Measurements from ENCODE around the gene FAM110A. TPM values are rescaled to one million over a fixed set of nuclear protein-coding genes. Genes with fewer than 3 reads are reported as not detected.
"Not testable (repeated sequence)": the region's sequence is repeated elsewhere in the genome, so short reads cannot be mapped to it uniquely, and the experiment has no call there.

FAM110A gene
- total RNA-seq, 1 donor from 2014 or later: 152 TPM

DNA sequence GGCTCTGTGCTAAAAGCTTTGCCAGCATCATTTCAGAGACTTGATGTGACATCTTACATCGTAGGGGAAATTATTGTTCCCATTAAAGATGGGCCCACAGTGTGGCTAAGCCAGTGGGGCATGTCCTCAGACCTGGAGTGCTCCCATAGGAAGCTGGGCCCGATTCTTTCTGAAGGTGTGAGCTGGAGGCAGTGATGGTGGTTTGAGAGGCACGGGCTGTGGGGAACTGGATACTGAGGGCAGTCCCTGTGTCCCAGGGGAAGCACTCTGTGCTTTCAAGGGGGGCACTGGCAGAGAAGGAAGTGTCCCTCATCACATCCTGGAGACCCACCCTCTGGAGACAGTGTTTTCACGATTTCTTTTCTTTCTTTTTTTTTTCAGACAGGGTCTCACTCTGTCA lies 8.6 kb upstream of the FAM110A start:
- no peak for DNase-seq
- peaks cover 46% of the 10 kb centered on the region for H3K4me1 Mint-ChIP-seq (ENCODE audit: low read depth, unreplicated experiment)
- H3K9me3 Mint-ChIP-seq (ENCODE audit: unreplicated experiment): peaks cover 16% of the 10 kb centered on the region
- TF ChIP-seq, protein P1, sequence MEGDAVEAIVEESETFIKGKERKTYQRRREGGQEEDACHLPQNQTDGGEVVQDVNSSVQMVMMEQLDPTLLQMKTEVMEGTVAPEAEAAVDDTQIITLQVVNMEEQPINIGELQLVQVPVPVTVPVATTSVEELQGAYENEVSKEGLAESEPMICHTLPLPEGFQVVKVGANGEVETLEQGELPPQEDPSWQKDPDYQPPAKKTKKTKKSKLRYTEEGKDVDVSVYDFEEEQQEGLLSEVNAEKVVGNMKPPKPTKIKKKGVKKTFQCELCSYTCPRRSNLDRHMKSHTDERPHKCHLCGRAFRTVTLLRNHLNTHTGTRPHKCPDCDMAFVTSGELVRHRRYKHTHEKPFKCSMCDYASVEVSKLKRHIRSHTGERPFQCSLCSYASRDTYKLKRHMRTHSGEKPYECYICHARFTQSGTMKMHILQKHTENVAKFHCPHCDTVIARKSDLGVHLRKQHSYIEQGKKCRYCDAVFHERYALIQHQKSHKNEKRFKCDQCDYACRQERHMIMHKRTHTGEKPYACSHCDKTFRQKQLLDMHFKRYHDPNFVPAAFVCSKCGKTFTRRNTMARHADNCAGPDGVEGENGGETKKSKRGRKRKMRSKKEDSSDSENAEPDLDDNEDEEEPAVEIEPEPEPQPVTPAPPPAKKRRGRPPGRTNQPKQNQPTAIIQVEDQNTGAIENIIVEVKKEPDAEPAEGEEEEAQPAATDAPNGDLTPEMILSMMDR (IDR thresholded peaks at IDR 0.05; ENCODE audit: partially characterized antibody, unreplicated experiment): no peak
- H3K27me3 Mint-ChIP-seq (ENCODE audit: unreplicated experiment): peaks cover 19% of the 10 kb centered on the region
- H3K4me3 Mint-ChIP-seq (ENCODE audit: unreplicated experiment): no peak overlapping the region
- H3K36me3 Mint-ChIP-seq (ENCODE audit: unreplicated experiment): peaks cover 10% of the 10 kb centered on the region
- peak overlapping the region; percentile 38 for H3K27ac Mint-ChIP-seq (ENCODE audit: unreplicated experiment)

DNA sequence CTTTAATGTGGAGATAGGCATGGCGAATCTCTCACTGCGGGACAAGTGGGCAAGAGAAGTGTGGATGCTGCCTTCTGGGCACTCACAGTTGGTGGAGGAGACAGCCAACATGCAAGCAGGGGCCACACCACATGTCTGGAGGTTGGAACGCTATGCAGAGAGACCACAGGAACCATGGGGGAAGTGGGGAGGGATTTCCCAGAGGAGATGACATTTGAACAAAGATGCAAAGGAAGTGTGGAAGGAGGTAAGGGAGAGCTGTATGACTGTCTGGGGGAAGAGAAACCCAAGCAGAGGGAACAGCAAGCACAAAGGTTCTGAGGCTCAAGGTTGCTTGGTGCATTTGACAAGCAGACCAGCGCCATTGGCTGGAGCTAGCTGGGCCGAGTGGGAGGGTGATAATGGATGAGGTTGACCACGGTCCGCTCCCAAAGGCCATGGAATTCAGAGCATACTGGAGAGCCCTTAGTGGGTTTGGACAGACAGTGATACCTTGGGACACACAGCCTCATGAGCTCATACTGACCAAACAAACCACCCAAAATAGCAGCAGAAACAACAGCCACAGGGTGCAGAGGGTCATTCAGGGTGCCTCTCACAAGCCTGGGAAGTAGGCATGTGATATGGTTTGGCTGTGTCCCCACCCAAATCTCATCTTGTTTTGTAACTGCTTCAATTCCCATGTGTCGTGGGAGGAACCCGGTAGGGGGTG lies 7.6 kb upstream of the FAM110A start:
- Mint-ChIP-seq H3K4me1 (ENCODE audit: low read depth, unreplicated experiment) (peaks cover 41% of the 10 kb centered on the region), H3K36me3 (ENCODE audit: unreplicated experiment) (peaks cover 10% of the 10 kb centered on the region), H3K9me3 (ENCODE audit: unreplicated experiment) (peaks cover 14% of the 10 kb centered on the region), H3K27me3 (ENCODE audit: unreplicated experiment) (peaks cover 15% of the 10 kb centered on the region), H3K27ac (ENCODE audit: unreplicated experiment) (peak overlapping the region; percentile 69), H3K4me3 (ENCODE audit: unreplicated experiment) (no peak overlapping the region)
- TF ChIP-seq, protein P1 (IDR thresholded peaks at IDR 0.05; ENCODE audit: partially characterized antibody, unreplicated experiment): no peak
- DNase-seq: no peak

DNA sequence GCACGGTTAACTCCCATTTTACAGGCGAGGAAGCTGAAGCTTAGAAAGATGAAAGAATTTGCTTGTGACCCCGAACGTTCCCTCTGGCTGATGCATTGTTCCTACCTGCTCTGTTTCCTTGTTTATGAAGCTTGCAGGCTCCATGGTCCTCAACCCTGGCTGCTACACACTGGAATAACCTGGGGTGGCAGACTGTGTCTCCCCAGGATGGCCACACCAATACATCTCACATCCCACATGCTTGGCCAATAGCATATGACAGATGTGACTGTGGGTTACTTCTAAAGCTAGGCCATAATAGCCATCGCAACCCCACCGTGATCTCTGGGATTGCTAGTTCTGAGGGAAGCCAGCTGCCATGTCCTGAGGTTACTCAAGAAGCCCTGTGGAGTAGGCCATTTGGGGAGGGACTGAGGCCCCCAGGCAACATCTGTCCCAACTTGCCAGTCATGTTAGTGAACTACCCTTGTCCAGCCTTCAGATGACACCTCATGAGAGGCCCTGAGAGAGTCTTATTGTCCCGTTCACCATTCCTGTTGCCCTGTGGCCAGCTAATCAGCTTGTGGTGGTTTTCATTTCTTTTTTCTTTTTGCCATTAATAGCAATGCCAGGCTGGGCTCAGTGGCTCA lies 6.7 kb upstream of the FAM110A start:
- H3K9me3 Mint-ChIP-seq (ENCODE audit: unreplicated experiment): peaks cover 14% of the 10 kb centered on the region
- peaks cover 33% of the 10 kb centered on the region for H3K4me1 Mint-ChIP-seq (ENCODE audit: low read depth, unreplicated experiment)
- H3K4me3 Mint-ChIP-seq (ENCODE audit: unreplicated experiment): no peak overlapping the region
- H3K36me3 Mint-ChIP-seq (ENCODE audit: unreplicated experiment): peaks cover 10% of the 10 kb centered on the region
- DNase-seq: no peak
- TF ChIP-seq, protein P1 (IDR thresholded peaks at IDR 0.05; ENCODE audit: partially characterized antibody, unreplicated experiment): no peak
- peak overlapping the region; percentile 76 for H3K27ac Mint-ChIP-seq (ENCODE audit: unreplicated experiment)
- peaks cover 14% of the 10 kb centered on the region for H3K27me3 Mint-ChIP-seq (ENCODE audit: unreplicated experiment)

- not testable (repeated sequence) for H3K36me3 Mint-ChIP-seq (ENCODE audit: unreplicated experiment); H3K4me3 Mint-ChIP-seq (ENCODE audit: unreplicated experiment); DNase-seq; H3K27ac Mint-ChIP-seq (ENCODE audit: unreplicated experiment)
- Mint-ChIP-seq H3K27me3 (ENCODE audit: unreplicated experiment) (peaks cover 15% of the 10 kb centered on the region), H3K4me1 (ENCODE audit: low read depth, unreplicated experiment) (peaks cover 25% of the 10 kb centered on the region), H3K9me3 (ENCODE audit: unreplicated experiment) (peaks cover 11% of the 10 kb centered on the region)
Observed at GRCh38 chr20:827981-828380, 5.5 kb upstream of the FAM110A start.

DNA sequence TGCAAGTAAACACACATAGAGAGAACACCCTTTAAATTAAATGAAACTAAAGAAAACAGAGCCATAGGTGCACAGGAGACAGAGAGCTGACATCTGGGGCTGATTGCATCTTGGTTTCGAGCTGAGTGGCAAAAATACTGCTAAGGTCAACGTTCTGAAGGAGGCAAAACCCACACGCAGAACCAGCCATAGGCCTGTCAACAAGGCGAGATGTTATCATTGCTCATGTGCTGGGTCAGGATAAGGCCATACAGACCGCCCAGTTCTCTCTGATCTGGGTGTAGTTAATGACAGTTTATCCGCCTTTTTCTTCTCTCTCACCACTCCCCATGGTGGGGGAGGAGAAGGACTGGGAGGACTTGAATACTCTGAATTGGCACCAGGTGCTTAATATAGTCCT lies 4.5 kb upstream of the FAM110A start:
- TF ChIP-seq, protein P1 (IDR thresholded peaks at IDR 0.05; ENCODE audit: partially characterized antibody, unreplicated experiment): no peak
- Mint-ChIP-seq H3K4me1 (ENCODE audit: low read depth, unreplicated experiment) (peaks cover 21% of the 10 kb centered on the region), H3K27me3 (ENCODE audit: unreplicated experiment) (peaks cover 13% of the 10 kb centered on the region), H3K4me3 (ENCODE audit: unreplicated experiment) (no peak overlapping the region), H3K9me3 (ENCODE audit: unreplicated experiment) (peaks cover 9% of the 10 kb centered on the region), H3K27ac (ENCODE audit: unreplicated experiment) (no peak overlapping the region), H3K36me3 (ENCODE audit: unreplicated experiment) (peaks cover 5% of the 10 kb centered on the region)
- DNase-seq: no peak

All from glutamatergic neuron (in vitro differentiated cells).